DOHH2 (cell line): ENCODE measurements around the gene TPRN.
A peak's percentile ranks its signal among the peaks of the same experiment; 100 is the strongest.

ENCODE experiments used
- H3F3A ChIP-seq: fragments of 200-600 bp; sonication (generic), shearing (Covaris generic); 2 replicates; pipeline ENCODE4 v1.6.0; 2016; ENCODE audit warnings: antibody characterized with exemption, mild to moderate bottlenecking; ENCODE audit not compliant: control insufficient read depth, insufficient read depth
- H3K27ac ChIP-seq: fragments of 200-600 bp; sonication (generic); 2 replicates; pipeline ENCODE4 v1.5.1; 2014; ENCODE audit warnings: low read depth, mild to moderate bottlenecking, low read length, moderate library complexity
- H3K27me3 ChIP-seq: fragments of 200-600 bp; sonication (generic); 2 replicates; pipeline ENCODE4 v1.6.1; 2014; ENCODE audit warnings: mild to moderate bottlenecking, low read length, mixed read lengths; ENCODE audit not compliant: control insufficient read depth
- H3K36me3 ChIP-seq: fragments of 200-600 bp; sonication (generic); 2 replicates; pipeline ENCODE4 v1.6.1; 2014; ENCODE audit warnings: mild to moderate bottlenecking, low read length, moderate library complexity, mixed read lengths; ENCODE audit not compliant: control insufficient read depth
- H3K4me1 ChIP-seq: fragments of 200-600 bp; sonication (generic); 2 replicates; pipeline ENCODE4 v1.6.1; 2014; ENCODE audit warnings: mild to moderate bottlenecking, low read length, mixed read lengths; ENCODE audit not compliant: control insufficient read depth
- H3K4me2 ChIP-seq: fragments of 200-600 bp; sonication (generic); 2 replicates; pipeline ENCODE4 v1.6.0; 2014; ENCODE audit warnings: mild to moderate bottlenecking, low read length, moderate library complexity
- H3K4me3 ChIP-seq: fragments of 200-600 bp; sonication (generic); 2 replicates; pipeline ENCODE4 v1.5.1; 2014; ENCODE audit warnings: mild to moderate bottlenecking, low read length, mixed read lengths
- H3K79me2 ChIP-seq: fragments of 200-600 bp; sonication (generic); 2 replicates; pipeline ENCODE4 v1.6.1; 2014; ENCODE audit warnings: mild to moderate bottlenecking, low read length, mixed read lengths; ENCODE audit not compliant: control insufficient read depth
- H3K9me2 ChIP-seq: fragments of 200-600 bp; sonication (generic); replicated peaks from 2 replicates; pipeline ENCODE4 v1.6.1; 2014; ENCODE audit warnings: mild to moderate bottlenecking, low read length, mixed read lengths; ENCODE audit not compliant: control insufficient read depth
- H3K9me3 ChIP-seq: fragments of 200-600 bp; sonication (generic); 2 replicates; pipeline ENCODE4 v1.6.1; 2014; ENCODE audit warnings: antibody characterized with exemption, low read length, mixed read lengths; ENCODE audit not compliant: control insufficient read depth, insufficient read depth
- H4K20me1 ChIP-seq: fragments of 200-600 bp; sonication (generic); 2 replicates; pipeline ENCODE4 v1.6.0; 2014; ENCODE audit warnings: low read depth, mild to moderate bottlenecking, antibody characterized with exemption, low read length, moderate library complexity; ENCODE audit not compliant: control insufficient read depth, insufficient read depth
- EZH2phosphoT487 ChIP-seq: fragments of 200-600 bp; sonication (generic); IDR thresholded peaks from 2 replicates; pipeline ENCODE4 v1.6.1; 2017; ENCODE audit warnings: borderline replicate concordance, mild to moderate bottlenecking, antibody characterized with exemption, low read length, moderate library complexity, mixed read lengths
- TF ChIP-seq, protein P1 (sequence below): fragments of 200-600 bp; sonication (generic); IDR thresholded peaks from one replicate; pipeline ENCODE4 v1.5.1; 2014; ENCODE audit warnings: antibody characterized with exemption, mild to moderate bottlenecking, low read depth, low read length; ENCODE audit not compliant: poor library complexity, severe bottlenecking

Gene TPRN

DNA sequence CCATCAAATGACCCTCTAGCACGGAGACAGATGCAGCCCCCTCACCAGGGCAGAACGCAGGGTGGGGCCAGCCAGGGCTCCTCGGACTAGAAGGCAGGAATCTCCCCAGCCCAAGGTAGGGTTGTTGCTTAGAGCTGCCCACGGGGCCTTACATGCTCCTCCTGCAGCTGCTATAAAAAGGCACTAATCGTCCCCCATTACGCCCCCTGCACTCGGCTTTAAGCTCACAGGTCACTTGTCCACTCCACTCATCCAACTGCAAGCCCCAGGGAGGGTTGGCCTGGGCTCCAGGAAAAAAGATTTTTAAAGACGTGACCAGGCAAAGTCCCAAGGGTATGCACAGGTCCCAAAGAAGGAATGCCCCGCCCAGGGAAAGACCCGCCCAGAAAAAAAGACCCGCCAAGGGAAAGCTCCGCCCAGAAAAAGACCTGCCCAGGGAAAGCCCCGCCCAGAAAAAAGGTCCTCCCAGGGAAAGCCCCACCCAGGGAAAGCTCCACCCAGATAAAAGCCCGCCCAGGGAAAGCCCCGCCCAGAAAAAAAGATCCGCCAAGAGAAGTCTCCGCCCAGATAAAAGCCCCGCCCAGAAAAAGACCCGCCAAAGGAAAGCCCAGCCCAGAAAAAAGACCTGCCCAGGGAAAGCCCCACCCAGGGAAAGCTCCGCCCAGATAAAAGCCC lies 50.5 kb downstream of the TPRN start:
- H3K4me2 ChIP-seq = peak overlapping the region; percentile 92
- H3K4me3 ChIP-seq = peak overlapping the region; percentile 77
- H3K27me3 ChIP-seq = no peaks in the 10 kb centered on the region

DNA sequence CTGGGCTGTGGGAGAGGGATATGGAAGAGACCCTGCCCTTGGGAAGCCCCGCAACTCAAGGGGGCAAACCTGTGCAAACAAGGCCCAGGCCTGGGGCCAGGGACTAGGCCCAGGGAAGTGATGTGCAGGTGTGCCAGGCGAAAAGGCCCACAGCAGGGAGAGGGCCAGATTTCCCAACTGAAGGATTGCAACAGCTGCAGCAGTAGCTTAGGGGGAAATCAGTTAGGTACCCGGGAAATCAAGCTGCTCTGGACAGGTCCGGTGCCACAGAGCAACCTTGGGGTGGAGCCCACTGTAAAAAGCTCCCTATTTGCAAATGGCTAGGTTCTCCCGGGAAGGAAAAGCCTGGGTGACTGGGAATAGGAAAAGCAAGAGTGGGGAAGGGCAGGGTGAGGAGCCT lies 51.2 kb downstream of the TPRN start:
- 0 out of 2 replicates have a peak, but pooled peaks cover 5% of the 10 kb centered on the region for H3K9me3 ChIP-seq
- H3K27me3 ChIP-seq = no peaks in the 10 kb centered on the region
- H3K4me3 ChIP-seq = peak overlapping the region; percentile 77
- H3K4me2 ChIP-seq = peak overlapping the region; percentile 92
- TF ChIP-seq EZH2phosphoT487 = no peak
- peak overlapping the region; percentile 64; the same call in 1 of the 2 replicates for H3K27ac ChIP-seq
- peaks cover 19% of the 10 kb centered on the region for H3K4me1 ChIP-seq
- H3F3A ChIP-seq = peaks cover 2% of the 10 kb centered on the region; the same call in 1 of the 2 replicates
- no peaks in the 10 kb centered on the region for H3K36me3 ChIP-seq
- no peaks in the 10 kb centered on the region for H4K20me1 ChIP-seq
- no peaks in the 10 kb centered on the region for H3K79me2 ChIP-seq
- no peaks in the 10 kb centered on the region for H3K9me2 ChIP-seq

More for the DNA sequence above, 50.5 kb downstream of the TPRN start:
- Histone ChIP-seq H4K20me1 (no peaks in the 10 kb centered on the region), H3K9me2 (no peaks in the 10 kb centered on the region), H3K27ac (peak overlapping the region; percentile 64), H3K4me1 (peaks cover 19% of the 10 kb centered on the region), H3F3A (peaks cover 2% of the 10 kb centered on the region; the same call in 1 of the 2 replicates), H3K79me2 (no peaks in the 10 kb centered on the region), H3K9me3 (0 out of 2 replicates have a peak, but pooled peaks cover 5% of the 10 kb centered on the region), H3K36me3 (no peaks in the 10 kb centered on the region)
- no peak for TF ChIP-seq EZH2phosphoT487
- TF ChIP-seq, protein P1, sequence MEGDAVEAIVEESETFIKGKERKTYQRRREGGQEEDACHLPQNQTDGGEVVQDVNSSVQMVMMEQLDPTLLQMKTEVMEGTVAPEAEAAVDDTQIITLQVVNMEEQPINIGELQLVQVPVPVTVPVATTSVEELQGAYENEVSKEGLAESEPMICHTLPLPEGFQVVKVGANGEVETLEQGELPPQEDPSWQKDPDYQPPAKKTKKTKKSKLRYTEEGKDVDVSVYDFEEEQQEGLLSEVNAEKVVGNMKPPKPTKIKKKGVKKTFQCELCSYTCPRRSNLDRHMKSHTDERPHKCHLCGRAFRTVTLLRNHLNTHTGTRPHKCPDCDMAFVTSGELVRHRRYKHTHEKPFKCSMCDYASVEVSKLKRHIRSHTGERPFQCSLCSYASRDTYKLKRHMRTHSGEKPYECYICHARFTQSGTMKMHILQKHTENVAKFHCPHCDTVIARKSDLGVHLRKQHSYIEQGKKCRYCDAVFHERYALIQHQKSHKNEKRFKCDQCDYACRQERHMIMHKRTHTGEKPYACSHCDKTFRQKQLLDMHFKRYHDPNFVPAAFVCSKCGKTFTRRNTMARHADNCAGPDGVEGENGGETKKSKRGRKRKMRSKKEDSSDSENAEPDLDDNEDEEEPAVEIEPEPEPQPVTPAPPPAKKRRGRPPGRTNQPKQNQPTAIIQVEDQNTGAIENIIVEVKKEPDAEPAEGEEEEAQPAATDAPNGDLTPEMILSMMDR = no peak

DNA sequence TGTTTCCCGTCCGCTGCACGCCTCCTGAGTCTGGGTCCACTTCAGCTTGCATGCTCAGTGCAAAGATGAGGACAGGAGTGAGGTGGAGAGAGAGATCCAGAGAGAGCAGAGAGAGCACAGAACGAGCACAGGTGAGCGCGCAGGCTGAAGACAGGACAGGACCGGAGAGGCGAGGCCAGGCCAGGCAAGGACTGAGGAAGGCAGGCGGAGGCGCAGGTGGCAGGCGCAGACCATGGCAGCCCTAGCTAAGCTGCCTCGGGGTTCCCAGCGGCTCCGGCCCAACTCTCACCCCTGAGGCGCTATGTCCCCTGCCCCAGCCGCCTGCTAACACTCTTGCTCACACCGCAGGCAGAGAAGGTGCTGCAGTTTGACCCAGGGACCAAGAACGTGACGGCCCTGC lies 51.9 kb downstream of the TPRN start:
- Histone ChIP-seq H3K4me2 (no peak overlapping the region), H3K4me1 (peaks cover 19% of the 10 kb centered on the region), H3K27ac (no peak overlapping the region), H3F3A (peaks cover 2% of the 10 kb centered on the region; the same call in 1 of the 2 replicates), H3K36me3 (no peaks in the 10 kb centered on the region), H3K4me3 (no peak overlapping the region), H3K27me3 (peaks cover 4% of the 10 kb centered on the region; the same call in 1 of the 2 replicates), H4K20me1 (no peaks in the 10 kb centered on the region), H3K79me2 (no peaks in the 10 kb centered on the region), H3K9me2 (no peaks in the 10 kb centered on the region), H3K9me3 (0 out of 2 replicates have a peak, but pooled peaks cover 5% of the 10 kb centered on the region)
- no peak for TF ChIP-seq EZH2phosphoT487
- TF ChIP-seq, protein P1 = no peak

DNA sequence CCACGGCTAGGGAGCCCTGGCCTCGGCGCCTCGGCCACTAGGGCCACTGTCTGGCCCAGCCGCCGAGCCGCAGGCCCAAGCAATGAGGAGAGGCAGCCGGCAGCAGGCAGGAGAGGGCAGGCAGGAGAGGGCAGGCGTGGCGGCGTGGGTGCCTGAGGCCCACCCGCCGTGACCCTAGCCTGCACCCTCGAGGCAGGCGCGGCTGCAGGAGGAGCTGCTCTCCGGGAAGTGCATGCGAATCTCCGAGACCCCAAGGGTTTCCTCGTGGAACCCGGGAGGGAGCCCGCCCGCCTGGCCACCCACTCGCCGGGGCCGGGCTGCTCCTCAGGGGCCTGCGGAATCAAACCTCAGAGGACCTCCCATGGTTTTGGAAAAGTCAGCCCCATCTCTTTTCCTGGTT lies 52.3 kb downstream of the TPRN start:
- H3K27ac ChIP-seq = no peak overlapping the region
- no peak for TF ChIP-seq EZH2phosphoT487
- TF ChIP-seq, protein P1 = no peak
- peaks cover 6% of the 10 kb centered on the region; the same call in 1 of the 2 replicates for H3K27me3 ChIP-seq
- no peaks in the 10 kb centered on the region for H3K79me2 ChIP-seq
- no peak overlapping the region for H3K4me2 ChIP-seq
- H3K9me2 ChIP-seq = no peaks in the 10 kb centered on the region
- H3K4me1 ChIP-seq = peaks cover 19% of the 10 kb centered on the region
- 0 out of 2 replicates have a peak, but pooled peaks cover 5% of the 10 kb centered on the region for H3K9me3 ChIP-seq
- peaks cover 2% of the 10 kb centered on the region; the same call in 1 of the 2 replicates for H3F3A ChIP-seq
- no peaks in the 10 kb centered on the region for H3K36me3 ChIP-seq
- H4K20me1 ChIP-seq = no peaks in the 10 kb centered on the region
- no peak overlapping the region for H3K4me3 ChIP-seq
